NCI-H510A treated with DMSO at 0.1 percent for 48 hours (cell line): ENCODE measurements around the gene USP5.
"Not testable (repeated sequence)": the region's sequence is repeated elsewhere in the genome, so short reads cannot be mapped to it uniquely, and the experiment has no call there.

ENCODE experiments used
- DNase-seq: peaks from one replicate; lab custom pipeline; 2025; lab: John Stamatoyannopoulos, UW

The USP5 gene

GRCh38 chr12:6865307-6865706, 13.4 kb downstream of the USP5 start:
- not testable (repeated sequence) for DNase-seq

- DNase-seq, result no peak
Observed at GRCh38 chr12:6866163-6866919, 14.4 kb downstream of the USP5 start.

GRCh38 chr12:6866920-6867412, 15.0 kb downstream of the USP5 start:
- no peak for DNase-seq

GRCh38 chr12:6867413-6868210, 15.7 kb downstream of the USP5 start, which contains the start of gene TPI1:
TPI1 (plus strand) TSS chr12:6867531; CDS start chr12:6867567, 36 bp downstream.
- peak; percentile 47 for DNase-seq

- no peak for DNase-seq
Observed at GRCh38 chr12:6868211-6869048, 16.5 kb downstream of the USP5 start.

- DNase-seq, result peak; percentile 51
Observed at GRCh38 chr12:6869049-6870021, 17.4 kb downstream of the USP5 start.

GRCh38 chr12:6870304-6870703, 18.4 kb downstream of the USP5 start:
- DNase-seq, result not testable (repeated sequence)

- peak; percentile 31 for DNase-seq
Observed at GRCh38 chr12:6871052-6871957, 19.4 kb downstream of the USP5 start.

GRCh38 chr12:6872073-6873048, 20.4 kb downstream of the USP5 start:
- DNase-seq, result peak; percentile 40

GRCh38 chr12:6873094-6874014, 21.4 kb downstream of the USP5 start, which contains the start of gene SPSB2:
SPSB2 (minus strand) TSS chr12:6873303; CDS start chr12:6872901, 402 bp downstream.
- peak; percentile 81 for DNase-seq

GRCh38 chr12:6874015-6874368, 22.0 kb downstream of the USP5 start:
- DNase-seq, result not testable (repeated sequence)

GRCh38 chr12:6879824-6880223, 27.9 kb downstream of the USP5 start:
- DNase-seq, result not testable (repeated sequence)

- DNase-seq, result no peak
Observed at GRCh38 chr12:6883252-6883651, 31.3 kb downstream of the USP5 start.

- no peak for DNase-seq
Observed at GRCh38 chr12:6883683-6884082, 31.7 kb downstream of the USP5 start.

- no peak for DNase-seq
Observed at GRCh38 chr12:6884539-6884938, 32.6 kb downstream of the USP5 start.

- not testable (repeated sequence) for DNase-seq
Observed at GRCh38 chr12:6886206-6886999, 34.5 kb downstream of the USP5 start.
